Chondrocyte (in vitro differentiated cells): ENCODE data around the gene ARHGAP44. TPM values are rescaled to one million over a fixed set of nuclear protein-coding genes. Genes with fewer than 3 reads are reported as not detected.
A peak's percentile ranks its signal among the peaks of the same experiment; 100 is the strongest.

Experiments used
- DNase-seq: peaks from one replicate; pipeline ENCODE4 v3.0.0; 2021; ENCODE audit warnings: mixed read lengths, low spot score
- H3K27ac Mint-ChIP-seq: one replicate; pipeline ENCODE4 v1.8.0; 2021; ENCODE audit warnings: mild to moderate bottlenecking, moderate library complexity, mixed read lengths; ENCODE audit not compliant: unreplicated experiment
- H3K27me3 Mint-ChIP-seq: 2 replicates; pipeline ENCODE4 v1.8.0; 2021; ENCODE audit warnings: low read depth, mixed read lengths
- H3K36me3 Mint-ChIP-seq: 2 replicates; pipeline ENCODE4 v1.8.0; 2021; ENCODE audit warnings: low read depth, mixed read lengths
- H3K4me1 Mint-ChIP-seq: 2 replicates; pipeline ENCODE4 v1.8.0; 2021; ENCODE audit warnings: low read depth, mild to moderate bottlenecking, mixed read lengths
- H3K4me3 Mint-ChIP-seq: one replicate; pipeline ENCODE4 v1.8.0; 2021; ENCODE audit warnings: mild to moderate bottlenecking, moderate library complexity, mixed read lengths; ENCODE audit not compliant: unreplicated experiment
- H3K9me3 Mint-ChIP-seq: 2 replicates; pipeline ENCODE4 v1.8.0; 2021; ENCODE audit warnings: low read depth, mixed read lengths
- CTCF ChIP-seq: fragments of 200-600 bp; sonication (generic); IDR thresholded peaks from 2 replicates; pipeline ENCODE4 v1.5.0; 2021; ENCODE audit warnings: antibody characterized with exemption, mild to moderate bottlenecking, moderate library complexity
- total RNA-seq: library from RNA; stranded (reverse); gene quantifications from 3 replicates; pipeline ENCODE4 v1.2.1, GENCODE V29; 2021

Gene ARHGAP44
- total RNA-seq, 1 donor from 2014 or later: 5.7 TPM

GRCh38 chr17:13003454-13003851 is 214.2 kb downstream of the ARHGAP44 start:
- Mint-ChIP-seq H3K36me3 (peaks cover 12% of the 10 kb centered on the region), H3K9me3 (no peaks in the 10 kb centered on the region), H3K27me3 (no peaks in the 10 kb centered on the region), H3K4me1 (no peaks in the 10 kb centered on the region), H3K27ac (no peak overlapping the region), H3K4me3 (no peak overlapping the region)
- TF ChIP-seq CTCF: peak; percentile 59
- DNase-seq: no peak

- no peaks in the 10 kb centered on the region for H3K9me3 Mint-ChIP-seq
- no peak overlapping the region for H3K4me3 Mint-ChIP-seq
- no peaks in the 10 kb centered on the region for H3K4me1 Mint-ChIP-seq
- no peaks in the 10 kb centered on the region for H3K27me3 Mint-ChIP-seq
- no peak for DNase-seq
- peaks cover 11% of the 10 kb centered on the region for H3K36me3 Mint-ChIP-seq
- H3K27ac Mint-ChIP-seq: no peak overlapping the region
- TF ChIP-seq CTCF: no peak
Measured at GRCh38 chr17:13003927-13004326, 214.6 kb downstream of the ARHGAP44 start.

- H3K9me3 Mint-ChIP-seq: no peaks in the 10 kb centered on the region
- no peaks in the 10 kb centered on the region for H3K27me3 Mint-ChIP-seq
- H3K36me3 Mint-ChIP-seq: peaks cover 11% of the 10 kb centered on the region
- no peaks in the 10 kb centered on the region for H3K4me1 Mint-ChIP-seq
- no peak for DNase-seq
- no peak overlapping the region for H3K27ac Mint-ChIP-seq
- no peak overlapping the region for H3K4me3 Mint-ChIP-seq
- no peak for TF ChIP-seq CTCF
Measured at GRCh38 chr17:13004336-13004735, 215.0 kb downstream of the ARHGAP44 start.

DNA sequence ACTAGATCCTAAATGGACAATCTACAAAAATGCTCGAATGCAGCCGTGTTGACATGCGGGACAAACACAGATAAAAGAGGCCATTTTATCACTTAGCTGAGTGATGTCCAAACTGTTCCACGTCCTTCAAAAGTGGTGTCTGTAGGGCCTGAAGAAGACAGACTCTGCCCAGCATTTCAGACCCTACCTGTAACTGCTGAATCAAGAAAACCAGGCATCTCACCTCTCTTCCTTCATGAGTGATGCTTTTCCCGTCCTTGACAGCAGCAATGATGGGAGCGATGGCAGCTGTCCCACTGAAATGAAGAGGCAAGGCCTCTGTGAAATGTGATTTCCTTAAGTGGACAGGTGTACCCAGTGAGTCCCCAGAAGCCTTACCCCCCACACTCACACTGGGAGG is 216.2 kb downstream of the ARHGAP44 start:
- Mint-ChIP-seq H3K9me3 (no peaks in the 10 kb centered on the region), H3K36me3 (peaks cover 21% of the 10 kb centered on the region)

GRCh38 chr17:13008461-13008860 is 219.2 kb downstream of the ARHGAP44 start:
- Mint-ChIP-seq H3K36me3 (peaks cover 34% of the 10 kb centered on the region), H3K27me3 (no peaks in the 10 kb centered on the region)
- no peak for TF ChIP-seq CTCF

More for the DNA sequence above, 216.2 kb downstream of the ARHGAP44 start:
- TF ChIP-seq CTCF: no peak
- Mint-ChIP-seq H3K27me3 (no peaks in the 10 kb centered on the region), H3K4me1 (no peaks in the 10 kb centered on the region), H3K4me3 (no peak overlapping the region), H3K27ac (peak overlapping the region; percentile 12)
- no peak for DNase-seq

More at GRCh38 chr17:13008461-13008860, 219.2 kb downstream of the ARHGAP44 start:
- Mint-ChIP-seq H3K9me3 (no peaks in the 10 kb centered on the region), H3K4me3 (no peak overlapping the region), H3K4me1 (no peaks in the 10 kb centered on the region), H3K27ac (no peak overlapping the region)
- DNase-seq: no peak
